Measurements from ENCODE around the gene NDUFS8. TPM values are rescaled to one million over a fixed set of nuclear protein-coding genes. Genes with fewer than 3 reads are reported as not detected.

NDUFS8 gene
- total and polyA plus RNA-seq, 2 of the 13 experiments (the other 11 are each of a cell fraction or from before 2014, with no cell fraction given): 96.7 to 158 TPM

DNA sequence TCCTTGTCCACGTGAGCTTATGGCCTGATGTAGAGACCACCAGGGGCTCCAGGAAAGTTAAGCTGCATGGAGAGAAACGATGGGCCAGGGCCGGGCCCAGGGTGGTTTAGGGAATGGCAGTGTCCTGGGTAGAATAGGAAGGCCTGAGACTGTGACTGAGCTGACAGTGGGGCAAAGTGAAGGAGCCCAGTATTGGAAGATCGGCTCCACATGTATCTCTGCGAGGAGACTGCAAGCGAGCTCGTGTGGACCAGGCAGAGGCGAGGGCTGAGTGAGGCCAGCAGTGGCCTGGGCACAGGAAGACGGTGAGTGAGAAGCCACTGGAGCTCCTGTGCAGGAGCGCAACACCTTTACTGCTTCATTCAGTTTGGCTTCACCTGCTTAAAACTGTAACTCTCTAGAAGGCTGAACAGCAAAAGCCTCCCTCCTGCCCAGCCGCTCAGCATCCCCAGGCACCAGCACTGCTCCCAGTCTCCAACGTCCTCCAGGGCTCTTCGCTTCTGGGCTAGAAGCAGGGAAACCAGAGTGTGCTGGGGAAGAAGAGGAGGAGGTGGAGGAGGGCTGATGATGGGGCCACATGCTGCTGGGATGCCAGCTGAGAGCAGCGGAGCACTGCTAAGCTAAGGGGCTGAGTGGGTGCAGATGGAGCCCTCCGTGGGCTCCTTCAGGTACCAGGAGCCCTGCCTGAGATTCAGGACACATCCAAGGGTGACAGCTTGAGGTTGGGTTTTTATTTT, 21.8 kb downstream of the NDUFS8 start (continued):
- TF ChIP-seq IKZF4 (CRISPR knock-in tag; IDR thresholded peaks at IDR 0.05; ENCODE audit: borderline replicate concordance, low read depth, not compliant biosample characterization) (no peak), ZNF713 (CRISPR knock-in tag; IDR thresholded peaks at IDR 0.05) (no peak), ZNF460 (CRISPR knock-in tag; IDR thresholded peaks at IDR 0.05; ENCODE audit: borderline replicate concordance) (no peak), ZNF589 (CRISPR knock-in tag; conservative IDR thresholded peaks at IDR 0.05) (no peak)
- TF ChIP-seq, protein P1, sequence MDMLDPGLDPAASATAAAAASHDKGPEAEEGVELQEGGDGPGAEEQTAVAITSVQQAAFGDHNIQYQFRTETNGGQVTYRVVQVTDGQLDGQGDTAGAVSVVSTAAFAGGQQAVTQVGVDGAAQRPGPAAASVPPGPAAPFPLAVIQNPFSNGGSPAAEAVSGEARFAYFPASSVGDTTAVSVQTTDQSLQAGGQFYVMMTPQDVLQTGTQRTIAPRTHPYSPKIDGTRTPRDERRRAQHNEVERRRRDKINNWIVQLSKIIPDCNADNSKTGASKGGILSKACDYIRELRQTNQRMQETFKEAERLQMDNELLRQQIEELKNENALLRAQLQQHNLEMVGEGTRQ (IDR thresholded peaks at IDR 0.05; ENCODE audit: low read depth, low read length): no peak
- TF ChIP-seq, protein P1 (CRISPR knock-in tag; IDR thresholded peaks at IDR 0.05; ENCODE audit: borderline replicate concordance): no peak

DNA sequence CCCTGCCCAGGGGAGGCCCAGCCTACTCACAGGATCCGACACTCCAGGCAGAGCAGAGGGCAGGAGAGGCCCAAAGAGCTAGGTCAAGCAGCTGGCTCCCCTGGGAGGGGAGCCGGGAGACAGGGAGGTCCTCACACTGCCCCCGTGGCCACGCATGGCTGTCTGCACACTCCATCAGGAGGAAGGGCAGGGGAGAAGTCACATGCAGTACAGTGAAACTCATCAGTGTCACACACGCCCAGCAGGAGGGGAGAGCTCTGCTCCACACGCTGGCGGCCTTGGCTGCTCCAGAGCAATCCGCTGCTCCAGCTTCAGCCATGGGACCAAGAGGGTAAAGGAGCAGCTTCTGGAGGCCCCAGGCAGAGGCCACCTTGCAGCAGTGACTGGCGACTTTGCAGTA, 22.6 kb downstream of the NDUFS8 start:
- H2AFZ ChIP-seq (ENCODE audit: low read length): no peak overlapping the region
- no peak overlapping the region for H3K9ac ChIP-seq (ENCODE audit: insufficient read depth, low read depth, low read length)
- no peaks in the 10 kb centered on the region for H3K79me2 ChIP-seq (ENCODE audit: insufficient read depth, low read length)
- H3K36me3 ChIP-seq (replicated peaks in 1 of 2; ENCODE audit: control insufficient read depth in 1 of 2, insufficient read depth in 2 of 2, low read length in 2 of 2): peaks cover 20 to 29% of the 10 kb centered on the region in 2 experiments
- peaks cover 5% of the 10 kb centered on the region; the same call in 1 of the 2 replicates for H4K20me1 ChIP-seq (ENCODE audit: insufficient read depth, low read length)
- DNase-seq (ENCODE audit: low spot score): no peak
- intact Hi-C loops (cut with micrococcal nuclease; ENCODE audit: unreplicated experiment): no loop called here
- no peaks in the 10 kb centered on the region for H3K27me3 ChIP-seq (ENCODE audit: control insufficient read depth in 1 of 2, insufficient read depth in 2 of 2, low read length in 2 of 2)
- H3K27ac ChIP-seq (ENCODE audit: extremely low read length, insufficient read depth, low read length): no peak overlapping the region
- BruUV-seq (replicated peaks): no TSS peak
- H3K4me2 ChIP-seq (ENCODE audit: low read depth, low read length): no peak overlapping the region
- ATAC-seq: peak; percentile 6
- no peaks in the 10 kb centered on the region for H3K9me3 ChIP-seq (ENCODE audit: low read length)
- ChIA-PET POLR2A (interaction anchor here (0.8 to 2.8 kb wide), 4 partner anchors 10 to 43 kb away, joined by 3 to 11 read pairs (median 6); partner anchors contain the start of genes ALDH3B1 and TCIRG1), CTCF (ENCODE audit: low intra/inter-chr PET ratio, low total read pairs) (no interaction called here)
- no peak overlapping the region for H3K4me3 ChIP-seq (replicated peaks in 1 of 3; ENCODE audit: insufficient read depth in 1 of 3, low read depth in 2 of 3, low read length in 3 of 3)
- H3K4me1 ChIP-seq (ENCODE audit: insufficient read depth, low read length): no peaks in the 10 kb centered on the region
- no peak for FAIRE-seq
- in situ Hi-C loops (cut with HindIII; ENCODE audit: extremely low pct_ligation_motif_present, low pct_unique_long_range_greater_than_20kb): no loop called here
- 100% methylated on average over 6 of the region's 9 CpGs for WGBS (ENCODE audit: low lambda C conversion rate)
- TF ChIP-seq RBM22 (optimal IDR thresholded peaks at IDR 0.05; ENCODE audit: low read length): peak; percentile 78
- TF ChIP-seq, protein P2, sequence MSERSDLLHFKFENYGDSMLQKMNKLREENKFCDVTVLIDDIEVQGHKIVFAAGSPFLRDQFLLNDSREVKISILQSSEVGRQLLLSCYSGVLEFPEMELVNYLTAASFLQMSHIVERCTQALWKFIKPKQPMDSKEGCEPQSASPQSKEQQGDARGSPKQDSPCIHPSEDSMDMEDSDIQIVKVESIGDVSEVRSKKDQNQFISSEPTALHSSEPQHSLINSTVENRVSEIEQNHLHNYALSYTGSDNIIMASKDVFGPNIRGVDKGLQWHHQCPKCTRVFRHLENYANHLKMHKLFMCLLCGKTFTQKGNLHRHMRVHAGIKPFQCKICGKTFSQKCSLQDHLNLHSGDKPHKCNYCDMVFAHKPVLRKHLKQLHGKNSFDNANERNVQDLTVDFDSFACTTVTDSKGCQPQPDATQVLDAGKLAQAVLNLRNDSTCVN (CRISPR knock-in tag; IDR thresholded peaks at IDR 0.05; ENCODE audit: borderline replicate concordance): 0 out of 2 replicates have a peak, but pooled peaks have one; percentile 46
- TF ChIP-seq, protein P3, sequence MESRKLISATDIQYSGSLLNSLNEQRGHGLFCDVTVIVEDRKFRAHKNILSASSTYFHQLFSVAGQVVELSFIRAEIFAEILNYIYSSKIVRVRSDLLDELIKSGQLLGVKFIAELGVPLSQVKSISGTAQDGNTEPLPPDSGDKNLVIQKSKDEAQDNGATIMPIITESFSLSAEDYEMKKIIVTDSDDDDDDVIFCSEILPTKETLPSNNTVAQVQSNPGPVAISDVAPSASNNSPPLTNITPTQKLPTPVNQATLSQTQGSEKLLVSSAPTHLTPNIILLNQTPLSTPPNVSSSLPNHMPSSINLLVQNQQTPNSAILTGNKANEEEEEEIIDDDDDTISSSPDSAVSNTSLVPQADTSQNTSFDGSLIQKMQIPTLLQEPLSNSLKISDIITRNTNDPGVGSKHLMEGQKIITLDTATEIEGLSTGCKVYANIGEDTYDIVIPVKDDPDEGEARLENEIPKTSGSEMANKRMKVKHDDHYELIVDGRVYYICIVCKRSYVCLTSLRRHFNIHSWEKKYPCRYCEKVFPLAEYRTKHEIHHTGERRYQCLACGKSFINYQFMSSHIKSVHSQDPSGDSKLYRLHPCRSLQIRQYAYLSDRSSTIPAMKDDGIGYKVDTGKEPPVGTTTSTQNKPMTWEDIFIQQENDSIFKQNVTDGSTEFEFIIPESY (CRISPR knock-in tag; IDR thresholded peaks at IDR 0.05): peak; percentile 96
- TF ChIP-seq, protein P4, sequence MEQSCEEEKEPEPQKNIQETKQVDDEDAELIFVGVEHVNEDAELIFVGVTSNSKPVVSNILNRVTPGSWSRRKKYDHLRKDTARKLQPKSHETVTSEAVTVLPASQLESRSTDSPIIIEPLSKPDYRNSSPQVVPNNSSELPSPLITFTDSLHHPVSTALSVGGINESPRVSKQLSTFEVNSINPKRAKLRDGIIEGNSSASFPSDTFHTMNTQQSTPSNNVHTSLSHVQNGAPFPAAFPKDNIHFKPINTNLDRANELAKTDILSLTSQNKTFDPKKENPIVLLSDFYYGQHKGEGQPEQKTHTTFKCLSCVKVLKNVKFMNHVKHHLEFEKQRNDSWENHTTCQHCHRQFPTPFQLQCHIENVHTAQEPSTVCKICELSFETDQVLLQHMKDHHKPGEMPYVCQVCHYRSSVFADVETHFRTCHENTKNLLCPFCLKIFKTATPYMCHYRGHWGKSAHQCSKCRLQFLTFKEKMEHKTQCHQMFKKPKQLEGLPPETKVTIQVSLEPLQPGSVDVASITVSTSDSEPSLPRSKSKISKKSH (CRISPR knock-in tag; IDR thresholded peaks at IDR 0.05; ENCODE audit: borderline replicate concordance): peak; percentile 37; the same call in 1 of the 2 replicates
- no peak for TF ChIP-seq PCBP1 (IDR thresholded peaks at IDR 0.05; ENCODE audit: borderline replicate concordance, low read depth, low read length)
- peak; percentile 79 for TF ChIP-seq ZBTB38 (CRISPR knock-in tag; IDR thresholded peaks at IDR 0.05)
- TF ChIP-seq PAF1 (CRISPR knock-in tag; IDR thresholded peaks at IDR 0.05): peak; percentile 79; the same call in 1 of the 2 replicates
